Smooth muscle cell (in vitro differentiated cells): Measurements from ENCODE around the gene FYTTD1. TPM values are rescaled to one million over a fixed set of nuclear protein-coding genes. Genes with fewer than 3 reads are reported as not detected.

ENCODE experiments used
- DNase-seq: peaks from one replicate; lab custom pipeline; 2025; ENCODE audit not compliant: unreplicated experiment; lab: John Stamatoyannopoulos, UW
- H2AFZ ChIP-seq: fragments of 200-600 bp; sonication (generic); 2 replicates; pipeline ENCODE4 v1.6.0; 2016; ENCODE audit warnings: antibody characterized with exemption, low read depth, mild to moderate bottlenecking
- H3F3A ChIP-seq: fragments of 200-600 bp; sonication (generic); 2 replicates; pipeline ENCODE4 v1.6.0; 2017; ENCODE audit warnings: antibody characterized with exemption, low read depth
- H3K27ac ChIP-seq: fragments of 200-600 bp; sonication (generic); 2 replicates; pipeline ENCODE4 v1.5.1; 2016; ENCODE audit warnings: low read depth, mild to moderate bottlenecking
- H3K27me3 ChIP-seq: fragments of 200-600 bp; sonication (generic); 2 replicates; pipeline ENCODE4 v1.6.1; 2016; ENCODE audit warnings: low read depth, mild to moderate bottlenecking
- H3K36me3 ChIP-seq: fragments of 200-600 bp; sonication (generic); 2 replicates; pipeline ENCODE4 v1.5.1; 2016; ENCODE audit warnings: low read depth
- H3K4me1 ChIP-seq: fragments of 200-600 bp; sonication (generic); 2 replicates; pipeline ENCODE4 v1.5.1; 2016; ENCODE audit warnings: low read depth
- H3K4me2 ChIP-seq: fragments of 200-600 bp; sonication (generic); 2 replicates; pipeline ENCODE4 v1.6.0; 2016; ENCODE audit warnings: mild to moderate bottlenecking
- H3K4me3 ChIP-seq: fragments of 200-600 bp; sonication (generic); 2 replicates; pipeline ENCODE4 v1.5.1; 2016; ENCODE audit warnings: mild to moderate bottlenecking
- H3K79me2 ChIP-seq: fragments of 200-600 bp; sonication (generic); 2 replicates; pipeline ENCODE4 v1.6.0; 2016; ENCODE audit warnings: low read depth, mild to moderate bottlenecking
- H3K9ac ChIP-seq: fragments of 200-600 bp; sonication (generic); 2 replicates; pipeline ENCODE4 v1.6.0; 2016; ENCODE audit warnings: low read depth
- H3K9me3 ChIP-seq: fragments of 200-600 bp; sonication (generic); replicated peaks from 2 replicates; pipeline ENCODE4 v1.5.1; 2016; ENCODE audit warnings: low read depth
- H4K20me1 ChIP-seq: fragments of 200-600 bp; sonication (generic); 2 replicates; pipeline ENCODE4 v1.6.0; 2016; ENCODE audit warnings: low read depth
- CTCF ChIP-seq: fragments of 200-600 bp; sonication (generic); IDR thresholded peaks from 2 replicates; pipeline ENCODE4 v1.5.1; 2017; ENCODE audit warnings: borderline replicate concordance, mild to moderate bottlenecking, antibody characterized with exemption; ENCODE audit not compliant: insufficient read depth, poor library complexity, severe bottlenecking
- WGBS: methylation state at CpG from one replicate; pipeline ENCODE4 v1.1.7; 2016; ENCODE audit warnings: low lambda C conversion rate; 5-methylcytosine and 5-hydroxymethylcytosine counted together
- polyA plus RNA-seq: library from polyadenylated mRNA; unstranded; fragments of >200 nt; fragmentation: Nextera tagmentation; extraction: Ambion mirVana; gene quantifications from 2 replicates; pipeline ENCODE4 v1.2.1, GENCODE V29; 2016
- total RNA-seq: library from RNA; depleted of rRNA; stranded (reverse); fragments of >200 nt; gene quantifications from 2 replicates; pipeline ENCODE4 v1.2.3, GENCODE V29; 2014

FYTTD1 gene
- total and polyA plus RNA-seq, 2 experiments from 2014 or later: 32.7 to 33.2 TPM

- peaks cover 96% of the 10 kb centered on the region for H3K79me2 ChIP-seq
- peaks cover 96% of the 10 kb centered on the region for H4K20me1 ChIP-seq
- no peaks in the 10 kb centered on the region for H3K27me3 ChIP-seq
- H3K27ac ChIP-seq: peak overlapping the region; percentile 83
- peak overlapping the region; percentile 11 for H3K9ac ChIP-seq
- no peaks in the 10 kb centered on the region for H3F3A ChIP-seq
- no peaks in the 10 kb centered on the region for H3K9me3 ChIP-seq
- no peaks in the 10 kb centered on the region for H3K36me3 ChIP-seq
- peaks cover 16% of the 10 kb centered on the region for H3K4me1 ChIP-seq
- H3K4me3 ChIP-seq: no peak overlapping the region
- no peak for TF ChIP-seq CTCF
- no peak overlapping the region for H2AFZ ChIP-seq
- DNase-seq: no peak
- H3K4me2 ChIP-seq: peak overlapping the region; percentile 58
- 62% methylated on average over 4 of the region's 4 CpGs for WGBS
These were observed 58.4 kb downstream of the FYTTD1 start for GRCh38 chr3:197807969-197808587.

- Histone ChIP-seq H3K9ac (peak overlapping the region; percentile 48), H3K4me1 (peaks cover 16% of the 10 kb centered on the region), H3K27me3 (no peaks in the 10 kb centered on the region), H3F3A (no peaks in the 10 kb centered on the region), H3K27ac (peak overlapping the region; percentile 83), H3K4me2 (peak overlapping the region; percentile 58), H4K20me1 (peaks cover 95% of the 10 kb centered on the region), H3K4me3 (no peak overlapping the region), H3K79me2 (peaks cover 94% of the 10 kb centered on the region), H2AFZ (no peak overlapping the region), H3K9me3 (no peaks in the 10 kb centered on the region), H3K36me3 (no peaks in the 10 kb centered on the region)
- no peak for TF ChIP-seq CTCF
- 70% methylated on average over 2 of the region's 2 CpGs for WGBS
- no peak for DNase-seq
These were observed 59.8 kb downstream of the FYTTD1 start for GRCh38 chr3:197809356-197810020.

- Histone ChIP-seq H3K9me3 (no peaks in the 10 kb centered on the region), H3F3A (no peaks in the 10 kb centered on the region), H3K9ac (no peak overlapping the region), H3K4me3 (no peak overlapping the region), H3K4me2 (no peak overlapping the region), H3K27me3 (no peaks in the 10 kb centered on the region), H3K79me2 (peaks cover 93% of the 10 kb centered on the region), H3K4me1 (peaks cover 16% of the 10 kb centered on the region), H3K27ac (peak overlapping the region; percentile 83), H3K36me3 (no peaks in the 10 kb centered on the region), H2AFZ (no peak overlapping the region), H4K20me1 (peaks cover 96% of the 10 kb centered on the region)
- no peak for TF ChIP-seq CTCF
- DNase-seq: no peak
- WGBS: 72% methylated on average over 6 of the region's 6 CpGs
These were observed 61.2 kb downstream of the FYTTD1 start for GRCh38 chr3:197810901-197811300.
